ENCODE results near the gene ANKRD39. TPM values are rescaled to one million over a fixed set of nuclear protein-coding genes. Genes with fewer than 3 reads are reported as not detected.

The ANKRD39 gene
- total and polyA plus RNA-seq, 7 donors: 19.2 to 101 (median 53.3) TPM

DNA sequence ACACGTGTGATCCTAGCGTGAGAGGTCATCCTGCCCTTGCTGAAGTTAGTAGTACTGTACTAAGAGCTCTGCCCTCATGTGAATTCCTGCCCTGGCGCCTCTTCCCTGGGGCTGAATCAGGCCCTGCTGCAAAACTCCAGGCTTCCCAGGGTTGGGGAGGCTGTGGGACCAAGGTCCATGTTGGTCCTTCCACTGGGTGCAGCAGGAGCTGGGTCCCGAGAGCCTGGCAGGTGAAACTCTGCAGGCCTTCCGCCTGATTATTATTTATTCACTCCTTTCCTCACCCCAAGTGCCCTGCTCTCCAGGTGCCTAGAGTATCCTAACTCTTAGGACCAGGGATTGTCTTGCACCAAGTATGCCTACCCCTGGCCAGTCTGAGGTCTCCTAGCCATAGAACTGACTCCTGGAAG lies 47.0 kb downstream of the ANKRD39 start:
- ATAC-seq (no peak), DNase-seq (no peak)
- 75 to 88% (median 86%) methylated on average over 5 of the region's 5 CpGs for WGBS, 3 donors
- TF ChIP-seq CTCF (IDR thresholded peaks at IDR 0.05): no peak
- no peaks in the 10 kb centered on the region for H3K27me3 ChIP-seq (ENCODE audit: insufficient read depth in 3 of 3, low read length in 2 of 3)
- no peaks in the 10 kb centered on the region for H3K9me3 ChIP-seq
- H3K4me1 ChIP-seq: peaks cover 30% of the 10 kb centered on the region
- peaks cover 0 to 40% of the 10 kb centered on the region in 2 donors for H3K36me3 ChIP-seq (ENCODE audit: insufficient read depth in 1 of 2, low read depth in 1 of 2)
- peak overlapping the region; percentile 71 for H3K27ac ChIP-seq
- intact Hi-C loops (cut with DNase I): no loop called here
- no peak overlapping the region for H3K4me3 ChIP-seq

GRCh38 chr2:96809951-96810782 lies 47.6 kb downstream of the ANKRD39 start:
- no peak for ATAC-seq
- no peak for DNase-seq
- H3K27ac ChIP-seq: no peak overlapping the region
- H3K9me3 ChIP-seq: no peaks in the 10 kb centered on the region
- H3K4me1 ChIP-seq: peaks cover 29% of the 10 kb centered on the region
- intact Hi-C loops (cut with DNase I): loop anchor here in 1 of 2 donors (5.0 kb wide), 1 partner anchor 43 kb away; no protein-coding TSS in a partner anchor
- no peak for TF ChIP-seq CTCF (IDR thresholded peaks at IDR 0.05)
- no peaks in the 10 kb centered on the region for H3K27me3 ChIP-seq (ENCODE audit: insufficient read depth in 3 of 3, low read length in 2 of 3)
- no peak overlapping the region for H3K4me3 ChIP-seq
- 76 to 80% (median 78%) methylated on average over 12 of the region's 12 CpGs for WGBS, 3 donors
- H3K36me3 ChIP-seq (ENCODE audit: insufficient read depth in 1 of 2, low read depth in 1 of 2): peaks cover 0 to 40% of the 10 kb centered on the region in 2 donors

DNA sequence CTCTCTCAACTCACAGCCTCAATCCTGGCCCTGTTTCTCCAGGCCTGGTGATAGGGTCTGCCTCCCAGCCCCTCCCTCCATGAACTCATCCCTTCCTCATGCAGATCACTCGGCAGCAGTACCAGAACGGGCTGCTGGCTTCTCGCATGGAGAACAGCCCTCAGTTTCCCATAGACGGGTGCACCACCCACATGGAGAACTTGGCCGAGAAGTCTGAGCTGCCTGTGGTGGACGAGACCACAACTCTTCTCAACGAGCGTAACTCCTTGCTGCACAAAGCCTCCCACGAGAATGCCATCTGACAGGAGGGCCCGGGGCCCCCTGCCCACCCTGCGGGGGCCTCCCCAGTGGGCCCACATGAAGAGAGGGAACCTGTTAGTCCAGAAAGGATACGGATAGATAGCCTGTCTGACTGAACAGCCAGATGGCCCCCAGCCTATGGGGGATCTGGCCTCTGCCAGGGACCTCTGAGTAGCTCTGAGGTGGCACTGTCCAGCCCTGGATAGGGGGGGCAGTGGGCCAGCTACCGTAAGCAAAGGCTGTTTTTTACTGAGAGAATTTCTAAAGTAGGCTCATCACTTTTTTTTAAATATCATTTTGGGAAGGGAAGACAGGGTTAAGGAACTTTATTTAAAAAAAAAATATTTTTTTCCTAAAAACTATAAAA lies 48.5 kb downstream of the ANKRD39 start:
- peaks cover 0 to 47% of the 10 kb centered on the region in 2 donors for H3K36me3 ChIP-seq (ENCODE audit: insufficient read depth in 1 of 2, low read depth in 1 of 2)
- ATAC-seq: no peak
- intact Hi-C loops (cut with DNase I): loop anchor here in 1 of 2 donors (5.0 kb wide), 1 partner anchor 42 kb away; no protein-coding TSS in a partner anchor
- WGBS, 3 donors: 80 to 82% (median 81%) methylated on average over 13 of the region's 13 CpGs
- H3K27me3 ChIP-seq (ENCODE audit: insufficient read depth in 3 of 3, low read length in 2 of 3): no peaks in the 10 kb centered on the region
- no peak for TF ChIP-seq CTCF (IDR thresholded peaks at IDR 0.05)
- no peaks in the 10 kb centered on the region for H3K9me3 ChIP-seq
- no peak overlapping the region for H3K4me3 ChIP-seq
- H3K27ac ChIP-seq: no peak overlapping the region
- peak in 1 of 2 donors; percentile 37 for DNase-seq
- peaks cover 25% of the 10 kb centered on the region for H3K4me1 ChIP-seq

DNA sequence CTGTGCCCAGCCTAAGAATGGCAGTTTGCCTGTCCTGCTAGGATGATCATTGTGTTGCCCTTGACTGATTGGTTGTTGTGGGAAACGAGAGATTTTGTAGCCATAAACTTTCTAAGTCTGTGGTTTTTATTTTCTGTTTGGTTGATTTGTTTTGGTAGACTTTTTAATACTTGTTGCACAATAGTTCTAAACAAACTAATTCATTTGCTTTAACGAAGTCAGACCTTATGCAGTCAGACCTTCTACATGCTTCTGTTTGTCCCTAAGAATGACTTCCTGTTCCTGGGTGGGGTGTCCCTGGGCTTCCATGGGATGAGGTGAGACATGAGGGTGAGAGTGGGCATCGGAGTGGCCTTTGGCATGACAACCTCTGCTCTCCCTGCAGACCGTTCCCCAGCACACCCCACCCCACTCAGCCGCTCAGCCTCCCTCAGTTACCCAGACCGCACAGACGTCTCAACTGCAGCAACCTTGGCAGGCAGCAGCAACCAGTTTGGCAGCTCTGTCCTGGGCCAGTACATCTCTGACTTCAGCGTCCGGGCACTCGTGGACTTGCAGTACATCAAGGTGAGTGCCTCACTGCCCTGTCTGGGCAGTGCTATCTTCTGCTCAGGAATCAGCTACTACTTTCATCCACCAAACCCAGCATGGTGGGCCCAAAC lies 49.5 kb downstream of the ANKRD39 start:
- H3K36me3 ChIP-seq (ENCODE audit: insufficient read depth in 1 of 2, low read depth in 1 of 2): peaks cover 0 to 47% of the 10 kb centered on the region in 2 donors
- peak; percentile 18 to 50 (median 48) for ATAC-seq
- H3K4me3 ChIP-seq: no peak overlapping the region
- 49 to 57% (median 50%) methylated on average over 10 of the region's 10 CpGs for WGBS, 3 donors
- no peak overlapping the region for H3K27ac ChIP-seq
- no peaks in the 10 kb centered on the region for H3K9me3 ChIP-seq
- intact Hi-C loops (cut with DNase I): loop anchor here in 1 of 2 donors (5.0 kb wide), 1 partner anchor 41 kb away; no protein-coding TSS in a partner anchor
- TF ChIP-seq CTCF (IDR thresholded peaks at IDR 0.05): no peak
- no peaks in the 10 kb centered on the region for H3K27me3 ChIP-seq (ENCODE audit: insufficient read depth in 3 of 3, low read length in 2 of 3)
- peak in 1 of 2 donors; percentile 44 for DNase-seq
- H3K4me1 ChIP-seq: peaks cover 21% of the 10 kb centered on the region
